Left cardiac atrium (tissue), 4 donors: ENCODE data around the gene VPS54. TPM values are rescaled to one million over a fixed set of nuclear protein-coding genes. Genes with fewer than 3 reads are reported as not detected.
A peak's percentile ranks its signal among the peaks of the same experiment; 100 is the strongest.
"Not testable (repeated sequence)": the region's sequence is repeated elsewhere in the genome, so short reads cannot be mapped to it uniquely, and the experiment has no call there.

Experiments
- ATAC-seq, 2 donors: fragments of 200-7000 bp; cut with Tn5 transposase; one replicate each; pipeline ENCODE4 v1.9.1; 2020; ENCODE audit warnings: mild to moderate bottlenecking in 2 of 2, moderate library complexity in 2 of 2
- DNase-seq: peaks from one replicate; pipeline ENCODE4 v3.0.0-alpha.2; 2020
- intact Hi-C, 2 donors: fragments of 100-400 bp; cut with DNase I; formaldehyde crosslinking; loops; one replicate each; pipeline versions ENCODE4 v1.14.1 to v1.15.1; 2022 to 2023
- total RNA-seq, 2 donors: library from RNA; stranded (reverse); fragmentation: NEBNext Ultra II Directional; extraction: Animal tissue kit (Norgen Biotek cat#: 25700); gene quantifications; one replicate each; pipeline ENCODE4 v1.2.1, GENCODE V29; 2021
- donor health status: DM: no; HTN: yes; CAD: no.
- donor health status: DM: no; HTN: yes; CAD: no; lungs with severe emphysema.
- donor health status: DM: yes; HTN: yes; CAD: no.
- donor health status: Dilated cardiomyopathy.

VPS54 gene
- total RNA-seq, 2 donors from 2014 or later: 11.7 to 14.4 TPM

GRCh38 chr2:64000630-64001381, 18.4 kb downstream of the VPS54 start:
- intact Hi-C loops: no loop called here
- DNase-seq (no peak), ATAC-seq (peak in 1 of 2 donors; percentile 42)

- intact Hi-C loops: no loop called here
- ATAC-seq: no peak
- no peak for DNase-seq
These were observed 20.2 kb downstream of the VPS54 start for GRCh38 chr2:63999049-63999448.

DNA sequence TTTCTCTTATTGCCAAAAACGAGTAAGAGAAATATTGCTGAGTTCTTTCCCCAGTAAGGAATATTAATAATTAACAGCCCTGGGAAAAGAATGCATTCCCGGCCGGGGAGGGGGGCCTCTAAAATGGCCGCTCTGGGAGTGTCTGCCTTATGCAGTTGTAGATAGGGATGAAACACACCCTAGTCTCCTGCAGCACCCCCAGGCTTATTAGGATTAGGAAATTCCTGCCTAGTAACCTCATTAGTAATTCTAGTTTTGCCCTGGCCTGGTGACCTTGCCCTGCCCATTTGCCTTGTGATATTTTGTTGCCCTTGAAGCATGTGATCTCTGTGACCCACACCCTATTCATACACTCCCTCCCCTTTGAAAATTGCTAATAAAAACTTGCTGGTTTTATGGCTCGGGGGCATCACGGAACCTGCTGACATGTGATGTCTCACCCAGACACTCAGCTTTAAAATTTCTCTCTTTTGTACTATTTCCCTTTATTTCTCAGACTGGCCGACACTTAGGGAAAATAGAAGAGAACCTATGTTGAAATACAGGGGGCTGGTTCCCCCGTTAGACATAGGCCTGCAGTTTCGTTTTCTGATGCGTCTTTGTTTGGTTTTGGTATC, 22.5 kb downstream of the VPS54 start:
- DNase-seq, intact Hi-C loops, ATAC-seq: not testable (repeated sequence)

GRCh38 chr2:63994329-63995070, 24.7 kb downstream of the VPS54 start:
- intact Hi-C loops, ATAC-seq, DNase-seq: not testable (repeated sequence)

DNA sequence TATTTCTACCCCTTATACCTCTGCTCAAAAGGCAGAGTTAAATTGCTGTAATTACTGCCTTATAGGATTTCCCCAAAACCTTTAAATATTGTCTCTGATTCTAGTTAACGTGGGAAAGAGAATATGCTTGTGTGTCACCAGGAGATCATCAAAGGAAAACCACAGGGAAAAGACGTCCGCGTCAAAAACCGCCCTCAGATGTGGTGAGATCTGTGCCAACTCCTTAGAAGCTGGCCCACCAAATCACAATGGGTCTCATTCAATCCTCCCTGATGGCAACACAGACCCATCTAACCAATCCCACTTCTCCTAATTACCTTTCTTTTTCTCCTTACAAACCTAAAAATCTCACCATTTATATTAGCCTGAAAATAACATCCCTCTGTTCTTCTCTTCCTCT, 25.4 kb downstream of the VPS54 start:
- intact Hi-C loops: no loop called here
- no peak for ATAC-seq

DNA sequence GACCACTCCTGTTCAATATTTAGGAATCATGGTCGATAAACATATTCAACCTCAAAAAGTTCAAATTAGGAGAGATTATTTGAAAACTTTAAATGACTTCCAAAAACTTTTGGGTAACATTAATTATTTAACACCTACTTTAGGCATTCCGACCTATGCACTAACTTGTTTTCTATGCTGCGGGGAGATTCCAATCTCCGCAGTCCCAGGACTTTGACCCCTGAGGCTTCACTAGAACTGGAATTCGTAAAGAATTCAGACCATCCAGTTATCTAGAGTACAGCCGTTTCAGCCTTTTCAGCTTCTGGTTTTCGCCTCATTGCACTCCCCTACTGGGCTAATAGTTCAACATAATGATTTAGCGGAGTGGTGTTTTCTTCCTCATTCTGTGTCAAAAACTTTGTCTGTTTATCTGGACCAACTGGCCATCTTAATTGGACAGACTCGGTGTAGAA, 26.1 kb downstream of the VPS54 start:
- intact Hi-C loops, DNase-seq, ATAC-seq: not testable (repeated sequence)

More for the DNA sequence above, 25.4 kb downstream of the VPS54 start:
- DNase-seq: no peak

- ATAC-seq (no peak), DNase-seq (no peak)
- intact Hi-C loops: no loop called here
These were observed 27.1 kb downstream of the VPS54 start for GRCh38 chr2:63992061-63992685.

DNA sequence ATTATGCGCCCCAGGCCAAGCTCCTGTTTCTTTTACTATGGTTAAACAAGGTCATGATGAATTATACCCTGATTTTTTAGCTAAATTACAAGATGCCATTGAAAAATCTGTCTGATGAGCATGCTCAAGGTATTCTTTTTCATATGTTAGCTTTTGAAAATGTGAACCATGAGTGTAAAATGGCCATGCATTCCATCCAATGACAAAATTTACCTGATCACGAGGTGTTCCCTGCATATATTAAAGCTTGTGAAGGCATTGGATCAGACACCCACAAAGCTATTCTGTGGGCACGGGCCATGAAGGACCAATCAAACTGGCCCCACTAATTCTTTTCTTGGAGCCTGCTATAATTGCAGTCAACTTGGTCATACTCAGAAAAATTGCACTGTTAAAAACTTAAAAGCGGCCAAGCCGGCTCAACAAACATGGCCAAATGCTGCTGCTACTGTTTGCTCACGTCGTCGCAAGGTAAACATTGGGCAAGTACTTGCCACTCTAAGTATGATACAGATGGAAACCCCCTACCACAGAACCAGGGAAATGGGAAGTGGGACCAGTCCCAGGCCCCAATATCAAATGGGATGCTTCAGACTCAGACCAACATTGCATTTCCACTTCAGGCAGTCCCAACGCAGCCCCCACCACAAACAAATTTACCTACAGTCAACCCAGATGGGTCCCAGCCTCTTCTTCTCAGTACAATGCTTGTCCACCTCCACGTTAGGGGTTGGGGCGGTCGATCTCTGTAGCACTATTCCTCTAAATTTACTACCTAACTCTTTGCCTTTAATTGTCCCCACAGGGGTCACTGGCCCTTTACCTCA, 27.8 kb downstream of the VPS54 start:
- intact Hi-C loops, ATAC-seq, DNase-seq: not testable (repeated sequence)

DNA sequence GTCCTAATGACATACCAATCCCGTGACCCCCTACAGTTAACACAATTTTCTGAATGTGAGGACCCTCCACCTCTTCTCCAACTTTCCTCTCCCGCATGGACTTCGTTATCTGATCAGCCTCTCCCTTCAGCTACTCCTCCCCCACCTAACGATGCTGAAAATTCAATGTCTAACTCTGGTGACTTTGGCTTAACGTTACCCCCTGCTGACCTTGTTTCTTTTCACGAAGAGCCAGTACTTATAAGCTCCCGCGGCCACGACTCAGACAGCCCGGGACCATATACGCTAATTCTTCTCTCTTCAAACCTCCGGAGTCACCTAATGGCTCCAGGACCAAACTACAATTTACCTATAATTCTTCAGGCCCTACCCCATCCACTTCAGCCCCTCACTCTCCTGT, 29.2 kb downstream of the VPS54 start:
- ATAC-seq (no peak), DNase-seq (no peak)
- intact Hi-C loops: no loop called here

DNA sequence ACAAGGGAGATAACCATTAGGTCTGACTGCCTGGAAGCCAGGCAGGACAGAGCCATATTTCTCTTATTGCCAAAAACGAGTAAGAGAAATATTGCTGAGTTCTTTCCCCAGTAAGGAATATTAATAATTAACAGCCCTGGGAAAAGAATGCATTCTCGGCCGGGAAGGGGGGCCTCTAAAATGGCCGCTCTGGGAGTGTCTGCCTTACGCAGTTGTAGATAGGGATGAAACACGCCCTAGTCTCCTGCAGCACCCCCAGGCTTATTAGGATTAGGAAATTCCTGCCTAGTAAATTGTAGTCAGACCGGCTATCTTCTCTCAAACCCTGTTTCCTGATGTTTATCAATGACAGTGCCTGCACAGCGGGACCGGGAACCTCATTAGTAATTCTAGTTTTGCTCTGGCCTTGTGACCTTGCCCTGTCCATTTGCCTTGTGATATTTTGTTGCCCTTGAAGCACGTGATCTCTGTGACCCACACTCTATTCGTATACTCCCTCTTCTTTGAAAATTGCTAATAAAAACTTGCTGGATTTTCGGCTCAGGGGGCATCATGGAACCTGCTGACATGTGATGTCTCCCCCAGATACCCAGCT, 30.3 kb downstream of the VPS54 start:
- intact Hi-C loops, DNase-seq, ATAC-seq: not testable (repeated sequence)

DNA sequence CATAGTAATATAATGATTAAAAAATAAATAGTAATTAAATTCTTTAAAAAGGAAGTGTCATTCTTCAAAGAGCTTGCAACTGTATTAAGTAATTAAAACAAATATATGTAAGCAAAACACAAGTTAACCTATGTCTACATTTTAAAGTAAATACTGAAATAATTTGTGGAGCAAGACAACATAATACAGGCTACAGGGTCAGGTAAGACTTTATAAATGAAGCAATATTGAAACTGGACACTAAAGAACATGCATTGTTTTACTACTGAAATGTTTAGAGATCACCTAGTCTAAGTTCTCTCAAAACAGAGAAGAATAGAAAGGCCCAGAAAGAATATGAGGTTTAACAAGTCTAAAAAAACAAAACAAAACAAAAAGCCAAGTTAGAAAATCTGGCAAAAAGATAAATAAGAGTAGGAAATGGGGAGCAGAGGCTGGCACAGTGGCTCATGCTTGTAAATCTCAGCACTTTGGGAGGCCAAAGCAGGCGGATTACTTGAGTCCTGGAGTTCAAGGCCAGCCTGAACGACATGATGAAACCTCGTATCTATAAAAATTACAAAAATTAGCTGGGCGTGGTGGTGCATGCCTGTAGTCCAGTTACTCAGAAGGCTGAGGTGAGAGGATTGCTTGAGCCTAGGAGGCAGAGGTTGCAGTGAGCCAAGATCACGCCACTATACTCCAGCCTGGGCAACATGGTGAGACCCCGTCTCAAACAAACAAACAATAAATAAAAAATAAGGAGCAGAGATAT, 34.4 kb downstream of the VPS54 start:
- DNase-seq (no peak), ATAC-seq (no peak)
- intact Hi-C loops: no loop called here

GRCh38 chr2:63983986-63984605, 35.1 kb downstream of the VPS54 start:
- intact Hi-C loops: no loop called here
- DNase-seq (no peak), ATAC-seq (no peak)

- intact Hi-C loops: no loop called here
- no peak for DNase-seq
- ATAC-seq: no peak
These were observed 36.9 kb downstream of the VPS54 start for GRCh38 chr2:63982335-63982734.

GRCh38 chr2:63981702-63982103, 37.5 kb downstream of the VPS54 start:
- ATAC-seq (no peak), DNase-seq (no peak)
- intact Hi-C loops: no loop called here

GRCh38 chr2:63980794-63981193, 38.4 kb downstream of the VPS54 start:
- DNase-seq: no peak
- ATAC-seq: no peak
- intact Hi-C loops: no loop called here

DNA sequence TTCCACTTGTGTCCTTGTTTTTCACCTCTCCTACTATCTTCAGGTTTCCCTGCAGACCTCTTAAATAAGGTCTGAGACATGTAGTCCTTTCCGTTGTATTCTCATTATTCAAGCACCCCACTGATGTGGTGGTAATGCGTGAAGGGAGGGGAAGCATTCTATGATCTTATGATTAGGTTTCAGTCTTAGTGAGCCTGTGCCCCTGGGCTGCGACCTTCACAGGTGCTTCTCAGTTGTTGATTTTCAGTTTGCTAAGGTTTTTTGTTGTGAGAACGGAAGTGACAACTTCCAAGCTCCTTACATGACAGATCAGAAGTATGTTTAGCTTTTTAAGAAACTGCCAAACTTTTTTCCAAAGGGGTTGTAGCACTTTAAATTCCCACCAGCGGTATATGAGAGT, 41.3 kb downstream of the VPS54 start:
- DNase-seq (no peak), ATAC-seq (no peak)
- intact Hi-C loops: no loop called here

DNA sequence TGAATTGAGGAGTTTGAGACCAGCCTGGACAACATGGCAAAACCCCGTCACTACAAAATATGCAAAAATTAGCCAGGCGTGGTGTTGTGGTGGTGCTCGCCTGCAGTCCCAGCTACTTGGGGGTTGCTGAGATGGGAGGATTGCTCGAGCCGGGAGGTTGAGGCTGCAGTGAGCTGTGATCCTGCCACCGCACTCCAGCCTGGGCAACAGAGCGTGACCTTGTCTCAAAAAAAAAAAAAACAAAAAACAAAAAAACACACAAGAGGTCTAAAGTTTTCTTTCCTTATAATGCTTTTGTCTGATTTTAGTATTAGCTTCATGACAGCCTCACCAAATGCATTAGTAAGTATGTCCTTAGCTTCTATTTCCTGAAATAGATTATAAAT, 43.1 kb downstream of the VPS54 start:
- intact Hi-C loops: no loop called here
- no peak for ATAC-seq
- DNase-seq: no peak
